ENCODE data around the gene CR1L. TPM values are rescaled to one million over a fixed set of nuclear protein-coding genes. Genes with fewer than 3 reads are reported as not detected.

Gene CR1L
- total RNA-seq, 1 experiment from 2014 or later = 13.7 TPM

DNA sequence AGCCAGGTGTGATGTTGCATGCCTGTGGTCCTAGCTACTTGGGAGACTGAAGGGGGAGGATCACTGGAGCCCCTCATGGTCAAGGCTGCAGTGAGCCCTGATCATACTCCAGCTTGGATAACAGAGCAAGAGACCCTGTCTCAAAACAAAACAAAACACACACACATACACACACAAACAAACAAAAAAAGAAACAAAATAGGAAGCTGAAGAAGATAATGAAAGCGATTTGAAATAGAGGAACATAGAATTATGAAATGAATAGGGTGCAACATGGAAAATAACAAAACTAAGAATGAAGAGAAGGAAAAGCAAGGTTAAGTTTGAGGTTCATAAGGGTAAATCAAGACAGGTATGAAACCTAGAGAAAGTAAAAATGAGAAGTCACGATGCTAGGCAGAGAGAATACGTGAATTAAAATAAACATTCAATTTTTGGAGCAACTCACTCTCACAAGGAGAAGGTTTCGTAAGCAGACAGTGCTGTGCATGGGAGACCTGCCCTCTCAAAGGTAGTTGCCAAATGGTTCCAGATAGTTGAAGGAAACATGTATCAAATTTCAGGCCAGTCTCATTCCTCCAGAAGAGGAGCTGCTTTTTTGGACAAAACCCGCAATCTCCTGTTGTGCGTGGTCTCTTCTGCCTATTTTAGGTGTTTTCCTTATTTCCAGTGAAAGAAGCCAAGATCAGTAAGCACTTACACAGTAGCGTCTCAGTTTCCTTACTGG, 110.2 kb downstream of the CR1L start:
- POLR2A ChIA-PET = interaction anchor here (0.5 to 0.7 kb wide), 3 partner anchors 58 to 829 kb away, joined by 3 read pairs; no protein-coding TSS in a partner anchor

More for the DNA sequence above, 110.2 kb downstream of the CR1L start:
- H3K9me3 Mint-ChIP-seq = no peaks in the 10 kb centered on the region
- no peak for TF ChIP-seq CREM (CRISPR knock-in tag; IDR thresholded peaks at IDR 0.05)
- TF ChIP-seq CBFB (CRISPR knock-in tag; IDR thresholded peaks at IDR 0.05; ENCODE audit: low read depth) = no peak
- TF ChIP-seq PRRX2 (CRISPR knock-in tag; IDR thresholded peaks at IDR 0.05) = no peak
- TF ChIP-seq ZNF138 (CRISPR knock-in tag; conservative IDR thresholded peaks at IDR 0.05) = no peak
- TF ChIP-seq FOXJ3 (CRISPR knock-in tag; IDR thresholded peaks at IDR 0.05; ENCODE audit: borderline replicate concordance) = no peak
- TF ChIP-seq, protein P1, sequence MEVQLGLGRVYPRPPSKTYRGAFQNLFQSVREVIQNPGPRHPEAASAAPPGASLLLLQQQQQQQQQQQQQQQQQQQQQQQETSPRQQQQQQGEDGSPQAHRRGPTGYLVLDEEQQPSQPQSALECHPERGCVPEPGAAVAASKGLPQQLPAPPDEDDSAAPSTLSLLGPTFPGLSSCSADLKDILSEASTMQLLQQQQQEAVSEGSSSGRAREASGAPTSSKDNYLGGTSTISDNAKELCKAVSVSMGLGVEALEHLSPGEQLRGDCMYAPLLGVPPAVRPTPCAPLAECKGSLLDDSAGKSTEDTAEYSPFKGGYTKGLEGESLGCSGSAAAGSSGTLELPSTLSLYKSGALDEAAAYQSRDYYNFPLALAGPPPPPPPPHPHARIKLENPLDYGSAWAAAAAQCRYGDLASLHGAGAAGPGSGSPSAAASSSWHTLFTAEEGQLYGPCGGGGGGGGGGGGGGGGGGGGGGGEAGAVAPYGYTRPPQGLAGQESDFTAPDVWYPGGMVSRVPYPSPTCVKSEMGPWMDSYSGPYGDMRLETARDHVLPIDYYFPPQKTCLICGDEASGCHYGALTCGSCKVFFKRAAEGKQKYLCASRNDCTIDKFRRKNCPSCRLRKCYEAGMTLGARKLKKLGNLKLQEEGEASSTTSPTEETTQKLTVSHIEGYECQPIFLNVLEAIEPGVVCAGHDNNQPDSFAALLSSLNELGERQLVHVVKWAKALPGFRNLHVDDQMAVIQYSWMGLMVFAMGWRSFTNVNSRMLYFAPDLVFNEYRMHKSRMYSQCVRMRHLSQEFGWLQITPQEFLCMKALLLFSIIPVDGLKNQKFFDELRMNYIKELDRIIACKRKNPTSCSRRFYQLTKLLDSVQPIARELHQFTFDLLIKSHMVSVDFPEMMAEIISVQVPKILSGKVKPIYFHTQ (CRISPR knock-in tag; IDR thresholded peaks at IDR 0.05) = no peak
- no peak for TF ChIP-seq ZNF317 (CRISPR knock-in tag; IDR thresholded peaks at IDR 0.05; ENCODE audit: borderline replicate concordance, low read depth)
- TF ChIP-seq EMX1 (CRISPR knock-in tag; IDR thresholded peaks at IDR 0.05) = no peak
- TF ChIP-seq, protein P2, sequence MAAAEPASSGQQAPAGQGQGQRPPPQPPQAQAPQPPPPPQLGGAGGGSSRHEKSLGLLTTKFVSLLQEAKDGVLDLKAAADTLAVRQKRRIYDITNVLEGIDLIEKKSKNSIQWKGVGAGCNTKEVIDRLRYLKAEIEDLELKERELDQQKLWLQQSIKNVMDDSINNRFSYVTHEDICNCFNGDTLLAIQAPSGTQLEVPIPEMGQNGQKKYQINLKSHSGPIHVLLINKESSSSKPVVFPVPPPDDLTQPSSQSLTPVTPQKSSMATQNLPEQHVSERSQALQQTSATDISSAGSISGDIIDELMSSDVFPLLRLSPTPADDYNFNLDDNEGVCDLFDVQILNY (CRISPR knock-in tag; IDR thresholded peaks at IDR 0.05) = no peak
- TF ChIP-seq, protein P3, sequence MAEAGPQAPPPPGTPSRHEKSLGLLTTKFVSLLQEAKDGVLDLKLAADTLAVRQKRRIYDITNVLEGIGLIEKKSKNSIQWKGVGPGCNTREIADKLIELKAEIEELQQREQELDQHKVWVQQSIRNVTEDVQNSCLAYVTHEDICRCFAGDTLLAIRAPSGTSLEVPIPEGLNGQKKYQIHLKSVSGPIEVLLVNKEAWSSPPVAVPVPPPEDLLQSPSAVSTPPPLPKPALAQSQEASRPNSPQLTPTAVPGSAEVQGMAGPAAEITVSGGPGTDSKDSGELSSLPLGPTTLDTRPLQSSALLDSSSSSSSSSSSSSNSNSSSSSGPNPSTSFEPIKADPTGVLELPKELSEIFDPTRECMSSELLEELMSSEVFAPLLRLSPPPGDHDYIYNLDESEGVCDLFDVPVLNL (CRISPR knock-in tag; IDR thresholded peaks at IDR 0.05; ENCODE audit: borderline replicate concordance, low read depth) = no peak
- TF ChIP-seq ZNF416 (CRISPR knock-in tag; IDR thresholded peaks at IDR 0.05) = no peak
- TF ChIP-seq ZNF671 (CRISPR knock-in tag; IDR thresholded peaks at IDR 0.05) = no peak
- TF ChIP-seq, protein P4, sequence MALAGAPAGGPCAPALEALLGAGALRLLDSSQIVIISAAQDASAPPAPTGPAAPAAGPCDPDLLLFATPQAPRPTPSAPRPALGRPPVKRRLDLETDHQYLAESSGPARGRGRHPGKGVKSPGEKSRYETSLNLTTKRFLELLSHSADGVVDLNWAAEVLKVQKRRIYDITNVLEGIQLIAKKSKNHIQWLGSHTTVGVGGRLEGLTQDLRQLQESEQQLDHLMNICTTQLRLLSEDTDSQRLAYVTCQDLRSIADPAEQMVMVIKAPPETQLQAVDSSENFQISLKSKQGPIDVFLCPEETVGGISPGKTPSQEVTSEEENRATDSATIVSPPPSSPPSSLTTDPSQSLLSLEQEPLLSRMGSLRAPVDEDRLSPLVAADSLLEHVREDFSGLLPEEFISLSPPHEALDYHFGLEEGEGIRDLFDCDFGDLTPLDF (CRISPR knock-in tag; IDR thresholded peaks at IDR 0.05) = no peak
- TF ChIP-seq NFE2L1 (CRISPR knock-in tag; IDR thresholded peaks at IDR 0.05) = no peak
- TF ChIP-seq, protein P5, sequence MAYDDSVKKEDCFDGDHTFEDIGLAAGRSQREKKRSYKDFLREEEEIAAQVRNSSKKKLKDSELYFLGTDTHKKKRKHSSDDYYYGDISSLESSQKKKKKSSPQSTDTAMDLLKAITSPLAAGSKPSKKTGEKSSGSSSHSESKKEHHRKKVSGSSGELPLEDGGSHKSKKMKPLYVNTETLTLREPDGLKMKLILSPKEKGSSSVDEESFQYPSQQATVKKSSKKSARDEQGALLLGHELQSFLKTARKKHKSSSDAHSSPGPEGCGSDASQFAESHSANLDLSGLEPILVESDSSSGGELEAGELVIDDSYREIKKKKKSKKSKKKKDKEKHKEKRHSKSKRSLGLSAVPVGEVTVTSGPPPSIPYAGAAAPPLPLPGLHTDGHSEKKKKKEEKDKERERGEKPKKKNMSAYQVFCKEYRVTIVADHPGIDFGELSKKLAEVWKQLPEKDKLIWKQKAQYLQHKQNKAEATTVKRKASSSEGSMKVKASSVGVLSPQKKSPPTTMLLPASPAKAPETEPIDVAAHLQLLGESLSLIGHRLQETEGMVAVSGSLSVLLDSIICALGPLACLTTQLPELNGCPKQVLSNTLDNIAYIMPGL (CRISPR knock-in tag; IDR thresholded peaks at IDR 0.05) = no peak
- no peak for TF ChIP-seq TEAD1 (CRISPR knock-in tag; IDR thresholded peaks at IDR 0.05)
- TF ChIP-seq, protein P6, sequence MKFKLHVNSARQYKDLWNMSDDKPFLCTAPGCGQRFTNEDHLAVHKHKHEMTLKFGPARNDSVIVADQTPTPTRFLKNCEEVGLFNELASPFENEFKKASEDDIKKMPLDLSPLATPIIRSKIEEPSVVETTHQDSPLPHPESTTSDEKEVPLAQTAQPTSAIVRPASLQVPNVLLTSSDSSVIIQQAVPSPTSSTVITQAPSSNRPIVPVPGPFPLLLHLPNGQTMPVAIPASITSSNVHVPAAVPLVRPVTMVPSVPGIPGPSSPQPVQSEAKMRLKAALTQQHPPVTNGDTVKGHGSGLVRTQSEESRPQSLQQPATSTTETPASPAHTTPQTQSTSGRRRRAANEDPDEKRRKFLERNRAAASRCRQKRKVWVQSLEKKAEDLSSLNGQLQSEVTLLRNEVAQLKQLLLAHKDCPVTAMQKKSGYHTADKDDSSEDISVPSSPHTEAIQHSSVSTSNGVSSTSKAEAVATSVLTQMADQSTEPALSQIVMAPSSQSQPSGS (CRISPR knock-in tag; IDR thresholded peaks at IDR 0.05; ENCODE audit: borderline replicate concordance, low read depth) = no peak
- TF ChIP-seq, protein P7, sequence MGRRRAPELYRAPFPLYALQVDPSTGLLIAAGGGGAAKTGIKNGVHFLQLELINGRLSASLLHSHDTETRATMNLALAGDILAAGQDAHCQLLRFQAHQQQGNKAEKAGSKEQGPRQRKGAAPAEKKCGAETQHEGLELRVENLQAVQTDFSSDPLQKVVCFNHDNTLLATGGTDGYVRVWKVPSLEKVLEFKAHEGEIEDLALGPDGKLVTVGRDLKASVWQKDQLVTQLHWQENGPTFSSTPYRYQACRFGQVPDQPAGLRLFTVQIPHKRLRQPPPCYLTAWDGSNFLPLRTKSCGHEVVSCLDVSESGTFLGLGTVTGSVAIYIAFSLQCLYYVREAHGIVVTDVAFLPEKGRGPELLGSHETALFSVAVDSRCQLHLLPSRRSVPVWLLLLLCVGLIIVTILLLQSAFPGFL (CRISPR knock-in tag; IDR thresholded peaks at IDR 0.05; ENCODE audit: borderline replicate concordance) = no peak
- TF ChIP-seq, protein P8, sequence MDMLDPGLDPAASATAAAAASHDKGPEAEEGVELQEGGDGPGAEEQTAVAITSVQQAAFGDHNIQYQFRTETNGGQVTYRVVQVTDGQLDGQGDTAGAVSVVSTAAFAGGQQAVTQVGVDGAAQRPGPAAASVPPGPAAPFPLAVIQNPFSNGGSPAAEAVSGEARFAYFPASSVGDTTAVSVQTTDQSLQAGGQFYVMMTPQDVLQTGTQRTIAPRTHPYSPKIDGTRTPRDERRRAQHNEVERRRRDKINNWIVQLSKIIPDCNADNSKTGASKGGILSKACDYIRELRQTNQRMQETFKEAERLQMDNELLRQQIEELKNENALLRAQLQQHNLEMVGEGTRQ (CRISPR knock-in tag; IDR thresholded peaks at IDR 0.05) = no peak
- TF ChIP-seq, protein P9, sequence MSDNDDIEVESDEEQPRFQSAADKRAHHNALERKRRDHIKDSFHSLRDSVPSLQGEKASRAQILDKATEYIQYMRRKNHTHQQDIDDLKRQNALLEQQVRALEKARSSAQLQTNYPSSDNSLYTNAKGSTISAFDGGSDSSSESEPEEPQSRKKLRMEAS (CRISPR knock-in tag; IDR thresholded peaks at IDR 0.05) = no peak
- CTCF ChIA-PET = interaction anchor here (0.6 to 1.8 kb wide), 4 partner anchors 42 to 148 kb away, joined by 3 to 4 read pairs (median 4); no protein-coding TSS in a partner anchor
- peak overlapping the region; percentile 58 for H3K27ac Mint-ChIP-seq
- no peak for ATAC-seq
- no peak for DNase-seq (ENCODE audit: low spot score)
- H3K27me3 Mint-ChIP-seq (ENCODE audit: low read depth) = no peaks in the 10 kb centered on the region
- H3K4me3 Mint-ChIP-seq = peak overlapping the region; percentile 22
- H3K4me1 Mint-ChIP-seq = peaks cover 45% of the 10 kb centered on the region
- H3K36me3 Mint-ChIP-seq = peaks cover 40% of the 10 kb centered on the region

Measured in WTC11 (cell line).